ENCODE data around the gene TBC1D10A. TPM values are rescaled to one million over a fixed set of nuclear protein-coding genes. Genes with fewer than 3 reads are reported as not detected.

TBC1D10A gene
- polyA plus RNA-seq, 12 donors = 4.6 to 16.9 (median 6.4) TPM; not detected in 1

DNA sequence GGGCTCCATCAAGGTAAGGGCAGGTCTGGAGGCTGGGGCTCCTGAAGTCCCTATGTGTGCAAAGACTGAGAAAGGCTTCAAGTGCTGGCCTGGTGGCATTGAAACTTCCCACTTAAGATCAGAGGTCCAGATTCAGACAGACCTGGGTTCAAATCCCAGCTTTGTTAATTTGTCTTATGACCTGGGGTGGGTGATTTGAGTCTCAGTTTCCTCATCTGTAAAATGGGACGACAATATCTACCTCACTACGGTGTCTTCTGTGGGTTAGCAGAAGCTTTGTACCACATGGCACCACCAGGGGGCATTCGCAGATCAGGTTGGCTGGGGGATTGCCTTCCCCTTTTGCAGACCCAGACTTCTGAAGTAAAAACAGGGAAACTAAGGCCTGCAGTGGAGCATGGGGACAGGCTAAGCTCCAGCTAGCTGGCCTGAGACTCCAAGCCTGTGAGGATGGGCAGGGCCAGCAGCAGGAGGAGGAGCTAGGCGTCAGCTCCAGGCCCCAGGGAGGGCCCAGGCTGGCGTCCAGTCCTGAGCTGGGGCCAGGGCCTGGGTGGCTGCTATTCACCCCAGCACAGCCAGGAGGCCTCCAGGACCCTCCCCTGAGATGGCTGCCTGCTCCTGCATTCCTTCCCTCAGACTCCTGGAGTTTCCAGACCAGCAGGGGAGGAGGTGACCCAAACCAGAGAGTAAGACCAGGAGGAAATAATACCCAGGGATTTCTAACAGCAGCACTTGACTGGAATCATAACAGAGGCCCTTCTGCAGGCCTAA, 38.9 kb downstream of the TBC1D10A start:
- peak; percentile 84 for DNase-seq

- DNase-seq = no peak
These were observed 39.7 kb downstream of the TBC1D10A start for GRCh38 chr22:30286813-30287647.

DNA sequence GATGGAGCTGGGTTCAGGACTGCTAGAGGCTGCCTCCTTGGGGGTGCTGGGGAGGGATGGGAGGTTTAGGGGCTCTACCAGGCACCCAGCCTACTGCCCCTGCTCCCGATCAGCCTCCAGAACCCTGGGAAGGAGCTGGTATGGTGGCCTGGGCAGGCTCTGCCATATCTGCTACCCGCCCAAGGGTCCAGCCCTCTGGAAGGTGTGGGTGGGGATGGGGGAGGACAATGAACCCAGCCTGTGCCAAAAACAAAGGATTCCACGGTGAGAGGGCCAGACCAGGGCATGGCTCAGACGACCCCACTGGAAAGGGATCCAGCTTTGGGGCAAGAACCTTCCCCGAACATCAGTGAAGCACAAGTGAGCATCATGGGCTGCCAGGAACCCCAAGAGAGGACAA, 40.4 kb downstream of the TBC1D10A start:
- DNase-seq = no peak

DNA sequence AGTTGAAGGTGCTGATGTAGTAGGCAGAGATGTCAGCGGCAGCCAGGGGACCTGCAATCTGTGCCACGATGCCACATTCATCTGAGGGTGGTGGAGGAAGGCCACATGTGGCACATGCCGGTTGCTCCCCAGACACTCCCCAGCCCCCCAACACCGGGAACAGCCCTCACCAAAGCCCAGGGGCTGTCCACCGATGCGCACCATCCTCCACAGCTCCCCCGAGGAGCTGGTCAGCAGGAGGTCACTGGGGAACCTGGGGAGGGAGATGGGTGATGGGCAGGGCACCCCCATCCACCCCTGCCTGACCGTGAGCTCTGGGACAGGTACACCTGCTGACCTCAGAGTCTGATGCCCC, 40.9 kb downstream of the TBC1D10A start:
- DNase-seq = no peak

DNA sequence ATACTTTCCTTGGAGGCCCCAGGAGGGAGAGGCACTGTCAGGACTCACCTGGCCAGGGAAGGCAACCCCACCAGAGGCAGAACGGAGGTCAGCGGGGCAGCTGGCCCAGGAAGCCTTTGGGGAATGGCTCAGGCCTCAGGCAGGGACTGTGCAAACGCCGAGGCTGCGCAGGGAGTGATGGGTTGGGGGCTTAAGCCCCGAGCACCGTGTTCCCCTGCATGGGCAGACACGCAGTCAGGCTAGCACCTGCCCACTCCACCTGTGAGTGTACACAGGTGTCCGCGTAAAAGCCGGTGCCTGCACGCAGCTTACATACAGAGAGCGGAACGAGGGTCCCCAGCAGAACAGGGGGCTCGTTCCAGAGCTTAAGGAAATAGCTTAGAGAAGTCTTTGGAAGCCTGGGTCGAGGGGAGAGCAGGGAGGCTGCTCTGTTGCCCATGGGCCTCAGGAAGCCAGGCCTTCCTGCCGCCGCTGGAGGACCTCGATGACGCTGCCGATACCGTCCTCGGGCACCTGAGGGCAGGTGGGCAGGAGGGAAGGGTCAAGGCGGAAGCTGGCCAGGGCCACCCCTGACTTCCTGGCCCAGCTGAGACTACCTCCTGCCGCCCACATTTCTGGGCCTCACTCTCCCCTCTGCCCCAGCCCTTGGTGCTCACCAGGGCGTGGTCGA, 41.4 kb downstream of the TBC1D10A start:
- DNase-seq = no peak

DNA sequence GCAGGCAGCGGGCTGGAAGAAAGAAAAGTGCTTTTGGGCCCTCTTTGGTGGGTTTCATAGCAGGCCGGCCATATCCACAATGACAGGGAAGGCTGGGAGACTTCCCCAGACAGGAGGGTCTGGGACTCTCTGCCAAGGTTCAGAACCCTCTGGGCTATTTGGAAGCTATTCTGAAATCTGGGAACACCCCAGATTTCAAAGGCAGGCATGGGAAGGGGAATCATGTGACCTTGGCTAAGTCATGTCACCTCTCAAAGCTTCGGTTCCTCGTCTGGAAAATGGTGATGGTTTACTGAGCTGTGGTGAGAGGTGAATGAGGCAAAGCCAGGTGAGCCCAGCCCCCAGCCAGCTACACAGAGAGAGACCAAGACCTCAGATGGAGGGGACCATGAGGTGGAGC, 42.1 kb downstream of the TBC1D10A start:
- no peak for DNase-seq

- no peak for DNase-seq
These were observed 42.6 kb downstream of the TBC1D10A start for GRCh38 chr22:30284172-30284571.

GRCh38 chr22:30283342-30283741, 43.4 kb downstream of the TBC1D10A start:
- no peak for DNase-seq

DNA sequence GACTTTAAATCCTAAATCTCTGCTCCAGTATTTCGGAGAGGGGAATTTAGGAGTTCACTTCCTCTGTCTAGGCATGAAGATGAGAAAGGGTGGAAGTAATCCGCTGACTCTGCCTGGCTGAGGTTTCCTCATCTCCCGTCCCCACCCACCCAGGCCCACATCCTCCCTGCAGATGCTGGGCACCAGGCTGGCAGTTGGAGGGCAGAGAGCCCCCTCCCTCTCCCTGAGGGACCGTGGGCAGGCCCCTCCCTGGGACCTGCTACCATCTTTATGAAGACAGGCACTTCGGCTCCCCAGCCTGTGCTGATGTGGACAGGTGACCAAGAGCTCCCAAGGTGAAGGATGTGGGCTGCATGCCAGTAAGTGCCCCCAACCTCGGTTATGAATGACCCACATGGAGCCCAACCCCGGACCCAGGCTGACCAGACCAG, 44.1 kb downstream of the TBC1D10A start:
- no peak for DNase-seq

- no peak for DNase-seq
These were observed 46.2 kb downstream of the TBC1D10A start for GRCh38 chr22:30280505-30280904.

DNA sequence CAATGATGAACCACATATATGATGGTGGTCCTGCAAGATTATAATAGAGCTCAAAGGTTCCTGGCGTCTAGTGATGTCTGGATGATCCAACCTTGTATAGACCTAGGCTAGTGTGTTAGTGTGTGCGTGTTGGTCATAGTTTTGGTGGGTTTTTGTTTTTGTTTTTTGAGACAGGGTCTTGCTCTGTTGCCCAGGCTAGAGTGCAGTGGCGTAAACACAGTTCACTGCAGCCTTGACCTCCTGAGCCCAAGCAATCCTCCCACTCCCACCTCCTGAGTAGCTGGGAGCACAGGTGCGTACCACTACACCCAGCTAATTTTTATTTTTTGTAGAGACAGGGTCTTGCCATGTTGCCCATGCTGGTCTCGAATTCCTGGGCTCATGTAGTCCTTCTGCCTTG, 46.8 kb downstream of the TBC1D10A start:
- no peak for DNase-seq

- DNase-seq = no peak
These were observed 47.5 kb downstream of the TBC1D10A start for GRCh38 chr22:30279046-30279788.

GRCh38 chr22:30277547-30278344, 49.0 kb downstream of the TBC1D10A start:
- DNase-seq = no peak

GRCh38 chr22:30276039-30276438, 50.7 kb downstream of the TBC1D10A start:
- no peak for DNase-seq

- no peak for DNase-seq
These were observed 51.1 kb downstream of the TBC1D10A start for GRCh38 chr22:30275625-30276024.

GRCh38 chr22:30274437-30274812, 52.3 kb downstream of the TBC1D10A start:
- DNase-seq = no peak

DNA sequence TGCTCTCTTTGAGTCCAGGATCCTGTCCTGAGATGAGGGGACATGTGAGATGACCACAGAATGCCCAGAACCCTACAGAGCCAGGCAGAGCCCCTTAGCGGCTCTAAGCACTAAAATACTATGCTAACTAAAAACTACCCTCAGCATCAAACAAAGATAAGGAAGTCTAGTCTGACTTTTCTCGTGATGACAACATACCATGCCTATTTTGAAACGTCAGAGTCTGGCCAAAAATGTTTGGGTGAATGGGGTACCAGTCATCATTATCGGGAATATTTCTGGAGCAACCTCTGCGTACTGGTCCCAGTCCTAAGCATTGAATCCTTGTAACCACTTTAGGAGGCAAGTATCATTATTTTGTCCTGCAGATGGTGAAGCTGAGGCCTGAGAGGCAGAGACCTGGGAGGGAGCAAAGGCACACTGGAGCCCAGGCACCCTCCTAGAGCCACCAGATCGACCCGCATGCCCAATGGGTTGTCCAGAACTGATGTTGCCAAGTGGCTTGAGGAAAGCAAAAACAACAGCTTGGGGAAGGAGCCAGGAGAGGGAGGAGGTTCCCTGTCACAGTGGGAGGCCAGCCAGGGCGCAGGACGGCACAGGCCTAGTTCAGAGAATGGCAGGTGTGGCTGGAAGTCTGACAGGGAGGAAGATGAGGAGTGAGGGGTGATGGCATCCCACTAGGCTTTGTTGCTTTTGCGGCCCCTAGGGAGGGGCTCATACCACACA, 52.9 kb downstream of the TBC1D10A start:
- no peak for DNase-seq

DNA sequence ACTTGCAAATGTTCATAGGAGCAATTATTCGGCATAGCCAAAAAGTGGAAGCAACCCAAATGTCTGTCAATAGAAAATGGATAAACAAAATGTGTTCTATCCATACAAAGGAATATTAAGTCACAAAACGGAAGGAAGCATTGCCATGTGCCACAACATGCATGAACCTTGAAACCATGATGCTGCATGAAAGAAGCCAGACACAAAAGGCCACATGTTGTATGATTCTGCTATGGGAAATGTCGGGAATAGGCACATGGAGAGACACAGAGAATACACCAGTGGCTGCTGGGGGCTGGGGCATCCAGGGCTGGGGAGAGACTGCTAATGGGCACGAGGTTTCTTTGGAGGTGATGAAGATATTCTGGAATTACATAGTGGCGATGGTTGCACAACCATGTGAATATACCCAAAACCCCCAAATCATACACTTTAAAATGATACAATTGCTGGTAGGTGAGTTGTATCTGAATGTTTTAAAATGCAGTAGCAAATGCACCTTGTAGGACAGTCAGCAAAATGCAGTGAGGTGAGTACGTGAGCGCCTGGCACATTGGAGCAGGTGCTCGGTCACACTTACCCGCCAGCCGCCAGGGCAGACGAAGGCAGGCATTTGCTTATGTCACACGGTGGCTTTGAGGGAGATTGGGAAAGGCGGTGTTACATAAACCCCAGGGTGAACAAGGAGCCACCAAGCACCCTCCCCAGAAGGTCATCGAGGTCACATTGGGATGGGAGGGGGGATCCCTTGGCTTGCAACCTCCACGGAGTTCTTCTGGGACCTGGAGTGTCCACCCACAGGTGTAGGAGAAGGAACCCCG, 53.8 kb downstream of the TBC1D10A start:
- DNase-seq = no peak

- DNase-seq = no peak
These were observed 55.9 kb downstream of the TBC1D10A start for GRCh38 chr22:30270832-30271231.

Data from muscle of arm (tissue), 12 donors.